Measurements from ENCODE around the gene MAPK8.

DNA sequence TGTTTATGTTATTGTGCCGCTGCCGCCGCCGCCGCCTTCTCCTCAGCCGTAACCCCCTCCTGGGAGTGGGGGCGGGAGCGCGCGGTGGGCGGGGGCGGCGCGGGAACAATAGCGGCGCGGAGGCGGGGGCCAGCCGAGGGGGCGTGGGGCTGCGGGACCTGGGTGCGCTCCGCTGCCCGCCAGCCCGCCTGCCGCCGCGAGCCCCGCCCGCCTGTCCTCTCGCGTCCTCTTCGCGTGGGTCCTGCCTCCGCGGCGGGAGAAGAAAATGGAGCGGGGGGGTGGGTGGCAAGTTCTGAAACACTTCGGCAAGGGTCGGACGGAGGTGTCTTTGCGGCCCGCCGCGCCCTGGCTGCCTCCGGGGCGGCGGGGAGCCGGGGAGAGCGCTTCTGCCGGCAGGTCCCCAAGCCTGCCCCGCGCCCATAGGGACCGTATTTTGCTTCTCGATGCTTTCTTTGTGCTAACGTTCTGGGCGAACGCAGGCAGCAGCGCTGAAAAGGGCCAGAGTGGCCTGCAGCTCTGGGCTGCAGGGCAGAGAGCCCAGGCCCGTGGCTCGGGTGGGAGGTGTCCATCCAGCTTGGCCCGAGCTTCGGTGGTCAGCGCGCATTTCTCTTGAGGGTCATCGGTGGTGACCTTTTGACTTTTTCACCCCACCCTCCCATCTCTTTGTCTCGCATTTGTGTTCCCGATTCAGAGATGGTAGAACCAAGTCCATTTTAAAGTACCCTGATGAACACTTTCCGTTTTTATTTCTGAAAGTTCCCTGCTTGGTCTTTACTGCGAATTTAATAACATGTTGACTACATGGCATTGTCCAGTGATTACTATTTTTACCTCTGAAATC is 613 bp downstream of the MAPK8 start:
- TF ChIP-seq, protein P1, sequence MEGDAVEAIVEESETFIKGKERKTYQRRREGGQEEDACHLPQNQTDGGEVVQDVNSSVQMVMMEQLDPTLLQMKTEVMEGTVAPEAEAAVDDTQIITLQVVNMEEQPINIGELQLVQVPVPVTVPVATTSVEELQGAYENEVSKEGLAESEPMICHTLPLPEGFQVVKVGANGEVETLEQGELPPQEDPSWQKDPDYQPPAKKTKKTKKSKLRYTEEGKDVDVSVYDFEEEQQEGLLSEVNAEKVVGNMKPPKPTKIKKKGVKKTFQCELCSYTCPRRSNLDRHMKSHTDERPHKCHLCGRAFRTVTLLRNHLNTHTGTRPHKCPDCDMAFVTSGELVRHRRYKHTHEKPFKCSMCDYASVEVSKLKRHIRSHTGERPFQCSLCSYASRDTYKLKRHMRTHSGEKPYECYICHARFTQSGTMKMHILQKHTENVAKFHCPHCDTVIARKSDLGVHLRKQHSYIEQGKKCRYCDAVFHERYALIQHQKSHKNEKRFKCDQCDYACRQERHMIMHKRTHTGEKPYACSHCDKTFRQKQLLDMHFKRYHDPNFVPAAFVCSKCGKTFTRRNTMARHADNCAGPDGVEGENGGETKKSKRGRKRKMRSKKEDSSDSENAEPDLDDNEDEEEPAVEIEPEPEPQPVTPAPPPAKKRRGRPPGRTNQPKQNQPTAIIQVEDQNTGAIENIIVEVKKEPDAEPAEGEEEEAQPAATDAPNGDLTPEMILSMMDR (conservative IDR thresholded peaks at IDR 0.05; ENCODE audit: low read depth, low read length), result no peak
- no peak for TF ChIP-seq BHLHE40 (IDR thresholded peaks at IDR 0.05; ENCODE audit: low read depth, low read length)
- no peak; the same call in 1 of the 2 replicates for TF ChIP-seq POLR2A (IDR thresholded peaks at IDR 0.05; ENCODE audit: low read depth, low read length)

Measured in IMR-90 (cell line).